HepG2 (cell line): Measurements from ENCODE around the gene ZBTB14. TPM values are rescaled to one million over a fixed set of nuclear protein-coding genes. Genes with fewer than 3 reads are reported as not detected.

ENCODE experiments used
- KDM6A ChIP-seq: IDR thresholded peaks from 2 replicates; pipeline ENCODE4 v1.6.1; 2016; ENCODE audit warnings: low read depth
- MAFG ChIP-seq: sonication (generic); formaldehyde crosslinking; IDR thresholded peaks from 2 replicates; pipeline ENCODE4 v1.5.1; 2020; ENCODE audit warnings: mild to moderate bottlenecking, missing genetic modification reagents
- SKI ChIP-seq: fragments of 450-650 bp; IDR thresholded peaks from one replicate; pipeline ENCODE4 v1.6.1; 2018; ENCODE audit warnings: mild to moderate bottlenecking; ENCODE audit not compliant: partially characterized antibody
- ZNF768 ChIP-seq: sonication (generic); formaldehyde crosslinking; IDR thresholded peaks from 2 replicates; pipeline ENCODE4 v1.4.0; 2020; ENCODE audit warnings: missing genetic modification reagents
- polyA plus RNA-seq, 8 experiments: library from polyadenylated mRNA; depleted of rRNA in 3 of 8; stranded (reverse) in 7 of 8; unstranded in 1 of 8; fragments of >200 nt; fragmentation: Illumina TruSeq in 4 of 8; extraction: Trizol in 4 of 8; gene quantifications; 2 replicates each; pipeline versions ENCODE4 v1.2.1 to v1.2.3, GENCODE V29; 2011 to 2016; ENCODE audit warnings: low read depth in 4 of 8, missing spikeins in 1 of 8, mixed read lengths in 1 of 8; ENCODE audit not compliant: insufficient read depth in 1 of 8
- total RNA-seq, 5 experiments: library from RNA; depleted of rRNA; stranded (reverse); fragments of >200 nt; fragmentation: Illumina TruSeq; extraction: Trizol; gene quantifications; 2 replicates each; pipeline ENCODE4 v1.2.3, GENCODE V29; 2016; ENCODE audit warnings: low read depth in 1 of 5
- TF ChIP-seq, protein P1 (sequence below): sonication (generic); formaldehyde crosslinking; IDR thresholded peaks from 2 replicates; pipeline ENCODE4 v1.8.0; 2022; ENCODE audit warnings: mild to moderate bottlenecking, missing genetic modification reagents
- TF ChIP-seq, protein P2 (sequence below): sonication (generic); formaldehyde crosslinking; IDR thresholded peaks from 2 replicates; pipeline ENCODE4 v1.4.0; 2020; ENCODE audit warnings: mild to moderate bottlenecking, missing genetic modification reagents, borderline replicate concordance
- TF ChIP-seq, protein P3 (sequence below): fragments of 450-650 bp; IDR thresholded peaks from 2 replicates; pipeline ENCODE4 v1.6.1; 2016

ZBTB14 gene
- total and polyA plus RNA-seq, 2 of the 13 experiments (the other 11 are each of a cell fraction or from before 2014, with no cell fraction given), result 8.0 to 14.4 TPM

GRCh38 chr18:5275872-5276271 lies 19.7 kb downstream of the ZBTB14 start (continued):
- TF ChIP-seq, protein P1, sequence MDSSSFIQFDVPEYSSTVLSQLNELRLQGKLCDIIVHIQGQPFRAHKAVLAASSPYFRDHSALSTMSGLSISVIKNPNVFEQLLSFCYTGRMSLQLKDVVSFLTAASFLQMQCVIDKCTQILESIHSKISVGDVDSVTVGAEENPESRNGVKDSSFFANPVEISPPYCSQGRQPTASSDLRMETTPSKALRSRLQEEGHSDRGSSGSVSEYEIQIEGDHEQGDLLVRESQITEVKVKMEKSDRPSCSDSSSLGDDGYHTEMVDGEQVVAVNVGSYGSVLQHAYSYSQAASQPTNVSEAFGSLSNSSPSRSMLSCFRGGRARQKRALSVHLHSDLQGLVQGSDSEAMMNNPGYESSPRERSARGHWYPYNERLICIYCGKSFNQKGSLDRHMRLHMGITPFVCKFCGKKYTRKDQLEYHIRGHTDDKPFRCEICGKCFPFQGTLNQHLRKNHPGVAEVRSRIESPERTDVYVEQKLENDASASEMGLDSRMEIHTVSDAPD (CRISPR knock-in tag), result no peak
- TF ChIP-seq, protein P2, sequence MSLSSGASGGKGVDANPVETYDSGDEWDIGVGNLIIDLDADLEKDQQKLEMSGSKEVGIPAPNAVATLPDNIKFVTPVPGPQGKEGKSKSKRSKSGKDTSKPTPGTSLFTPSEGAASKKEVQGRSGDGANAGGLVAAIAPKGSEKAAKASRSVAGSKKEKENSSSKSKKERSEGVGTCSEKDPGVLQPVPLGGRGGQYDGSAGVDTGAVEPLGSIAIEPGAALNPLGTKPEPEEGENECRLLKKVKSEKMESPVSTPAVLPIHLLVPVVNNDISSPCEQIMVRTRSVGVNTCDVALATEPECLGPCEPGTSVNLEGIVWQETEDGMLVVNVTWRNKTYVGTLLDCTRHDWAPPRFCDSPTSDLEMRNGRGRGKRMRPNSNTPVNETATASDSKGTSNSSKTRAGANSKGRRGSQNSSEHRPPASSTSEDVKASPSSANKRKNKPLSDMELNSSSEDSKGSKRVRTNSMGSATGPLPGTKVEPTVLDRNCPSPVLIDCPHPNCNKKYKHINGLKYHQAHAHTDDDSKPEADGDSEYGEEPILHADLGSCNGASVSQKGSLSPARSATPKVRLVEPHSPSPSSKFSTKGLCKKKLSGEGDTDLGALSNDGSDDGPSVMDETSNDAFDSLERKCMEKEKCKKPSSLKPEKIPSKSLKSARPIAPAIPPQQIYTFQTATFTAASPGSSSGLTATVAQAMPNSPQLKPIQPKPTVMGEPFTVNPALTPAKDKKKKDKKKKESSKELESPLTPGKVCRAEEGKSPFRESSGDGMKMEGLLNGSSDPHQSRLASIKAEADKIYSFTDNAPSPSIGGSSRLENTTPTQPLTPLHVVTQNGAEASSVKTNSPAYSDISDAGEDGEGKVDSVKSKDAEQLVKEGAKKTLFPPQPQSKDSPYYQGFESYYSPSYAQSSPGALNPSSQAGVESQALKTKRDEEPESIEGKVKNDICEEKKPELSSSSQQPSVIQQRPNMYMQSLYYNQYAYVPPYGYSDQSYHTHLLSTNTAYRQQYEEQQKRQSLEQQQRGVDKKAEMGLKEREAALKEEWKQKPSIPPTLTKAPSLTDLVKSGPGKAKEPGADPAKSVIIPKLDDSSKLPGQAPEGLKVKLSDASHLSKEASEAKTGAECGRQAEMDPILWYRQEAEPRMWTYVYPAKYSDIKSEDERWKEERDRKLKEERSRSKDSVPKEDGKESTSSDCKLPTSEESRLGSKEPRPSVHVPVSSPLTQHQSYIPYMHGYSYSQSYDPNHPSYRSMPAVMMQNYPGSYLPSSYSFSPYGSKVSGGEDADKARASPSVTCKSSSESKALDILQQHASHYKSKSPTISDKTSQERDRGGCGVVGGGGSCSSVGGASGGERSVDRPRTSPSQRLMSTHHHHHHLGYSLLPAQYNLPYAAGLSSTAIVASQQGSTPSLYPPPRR, result no peak
- TF ChIP-seq SKI (no peak), ZNF768 (CRISPR knock-in tag) (no peak), KDM6A (CRISPR knock-in tag) (no peak), MAFG (CRISPR knock-in tag) (no peak)
- TF ChIP-seq, protein P3, sequence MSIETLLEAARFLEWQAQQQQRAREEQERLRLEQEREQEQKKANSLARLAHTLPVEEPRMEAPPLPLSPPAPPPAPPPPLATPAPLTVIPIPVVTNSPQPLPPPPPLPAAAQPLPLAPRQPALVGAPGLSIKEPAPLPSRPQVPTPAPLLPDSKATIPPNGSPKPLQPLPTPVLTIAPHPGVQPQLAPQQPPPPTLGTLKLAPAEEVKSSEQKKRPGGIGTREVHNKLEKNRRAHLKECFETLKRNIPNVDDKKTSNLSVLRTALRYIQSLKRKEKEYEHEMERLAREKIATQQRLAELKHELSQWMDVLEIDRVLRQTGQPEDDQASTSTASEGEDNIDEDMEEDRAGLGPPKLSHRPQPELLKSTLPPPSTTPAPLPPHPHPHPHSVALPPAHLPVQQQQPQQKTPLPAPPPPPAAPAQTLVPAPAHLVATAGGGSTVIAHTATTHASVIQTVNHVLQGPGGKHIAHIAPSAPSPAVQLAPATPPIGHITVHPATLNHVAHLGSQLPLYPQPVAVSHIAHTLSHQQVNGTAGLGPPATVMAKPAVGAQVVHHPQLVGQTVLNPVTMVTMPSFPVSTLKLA, result no peak
